Natural killer cell (primary cell): Measurements from ENCODE around the gene KCTD12. TPM values are rescaled to one million over a fixed set of nuclear protein-coding genes. Genes with fewer than 3 reads are reported as not detected.
"Not testable (repeated sequence)": the region's sequence is repeated elsewhere in the genome, so short reads cannot be mapped to it uniquely, and the experiment has no call there.

Experiments used
- ATAC-seq, 3 donors: fragments of 150-1000 bp in 2 of 3; fragments of 200-7000 bp in 1 of 3; cut with Tn5 transposase; 1 replicate in 1 of 3; 2 replicates in 2 of 3; pipeline ENCODE4 v1.10.0; 2021; ENCODE audit warnings: mild to moderate bottlenecking in 2 of 3, moderate library complexity in 2 of 3
- DNase-seq, 2 donors: peaks; one replicate each; pipeline versions ENCODE4 v3.0.0 to v3.0.0-alpha.2; 2013 to 2021; ENCODE audit warnings: mixed read lengths in 1 of 2
- H3K27ac ChIP-seq: one replicate; pipeline ENCODE4 v1.5.1; 2013; ENCODE audit warnings: mild to moderate bottlenecking, low read length
- H3K27me3 ChIP-seq: one replicate; pipeline ENCODE4 v1.6.1; 2013; ENCODE audit warnings: low read length; ENCODE audit not compliant: control insufficient read depth, insufficient read depth
- H3K36me3 ChIP-seq: one replicate; pipeline ENCODE4 v1.6.1; 2013; ENCODE audit warnings: low read length; ENCODE audit not compliant: control insufficient read depth, insufficient read depth
- H3K4me1 ChIP-seq: one replicate; pipeline ENCODE4 v1.6.1; 2013; ENCODE audit warnings: low read length; ENCODE audit not compliant: control insufficient read depth, insufficient read depth
- H3K4me3 ChIP-seq: one replicate; pipeline ENCODE4 v1.5.1; 2013; ENCODE audit warnings: low read length
- H3K9me3 ChIP-seq: one replicate; pipeline ENCODE4 v1.6.1; 2013; ENCODE audit warnings: low read length; ENCODE audit not compliant: control insufficient read depth, insufficient read depth
- H3K27ac Mint-ChIP-seq, 2 donors: one replicate each; pipeline ENCODE4 v1.8.0; 2022; ENCODE audit warnings: mild to moderate bottlenecking in 2 of 2, mixed read lengths in 2 of 2, moderate library complexity in 1 of 2
- H3K27me3 Mint-ChIP-seq, 2 donors: one replicate each; pipeline ENCODE4 v1.8.0; 2022; ENCODE audit warnings: low read depth in 2 of 2, mixed read lengths in 2 of 2
- H3K36me3 Mint-ChIP-seq: one replicate; pipeline ENCODE4 v1.8.0; 2022; ENCODE audit warnings: mixed read lengths
- H3K4me1 Mint-ChIP-seq, 2 donors: one replicate each; pipeline ENCODE4 v1.8.0; 2022; ENCODE audit warnings: mixed read lengths in 2 of 2
- H3K4me3 Mint-ChIP-seq: one replicate; pipeline ENCODE4 v1.8.0; 2022; ENCODE audit warnings: mild to moderate bottlenecking, moderate library complexity, mixed read lengths
- H3K9me3 Mint-ChIP-seq, 2 donors: one replicate each; pipeline ENCODE4 v1.8.0; 2022; ENCODE audit warnings: mixed read lengths in 2 of 2
- CTCF ChIP-seq: fragments of 200-600 bp; IDR thresholded peaks from one replicate; pipeline ENCODE4 v1.8.0; 2022; ENCODE audit warnings: antibody characterized with exemption
- WGBS: methylation state at CpG from one replicate; pipeline ENCODE4 v1.1.7; 2013; ENCODE audit warnings: missing lambda C conversion rate; ENCODE audit not compliant: insufficient coverage; 5-methylcytosine and 5-hydroxymethylcytosine counted together
- intact Hi-C: fragments of 100-400 bp; cut with micrococcal nuclease; formaldehyde crosslinking; loops from one replicate; pipeline ENCODE4 v1.14.2; 2022
- total RNA-seq, 4 donors: library from RNA; stranded (reverse); fragments of 120-200 nt in 1 of 4; gene quantifications; one replicate each; pipeline versions ENCODE4 v1.2.3 to v1.2.4, GENCODE V29; 2013 to 2022

Gene KCTD12
- total RNA-seq, 3 donors from 2014 or later (not counting 1 experiment from before 2014, with no cell fraction given) = 2.4 to 6.0 (median 4.8) TPM

DNA sequence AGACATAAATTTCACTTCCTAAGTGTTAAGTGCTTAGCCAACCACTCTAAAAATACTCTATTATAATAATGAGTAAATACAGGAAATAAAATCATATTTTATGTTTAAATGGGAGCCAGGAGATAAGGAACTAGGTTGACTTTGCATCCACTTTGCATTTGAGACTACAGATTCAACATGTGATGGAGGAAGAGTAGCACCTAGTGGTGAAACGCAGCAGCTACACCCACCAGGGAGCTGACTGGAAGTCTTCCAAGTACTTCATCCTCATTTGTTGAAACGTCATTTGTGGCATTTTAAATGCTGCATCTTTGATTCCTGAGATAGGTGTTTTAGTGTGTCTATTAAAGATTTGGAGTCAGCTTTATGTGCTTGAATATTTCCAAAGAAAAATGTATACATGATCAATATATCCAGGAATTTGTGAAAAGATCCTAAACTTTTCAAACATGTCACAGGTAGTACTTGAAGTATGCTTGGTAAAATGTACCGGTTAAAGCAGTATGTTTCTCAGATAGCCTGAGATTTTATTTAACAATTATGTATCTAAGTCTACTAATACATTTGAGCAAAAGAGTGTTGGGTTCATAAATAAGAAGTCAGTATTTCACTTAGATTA, 17.4 kb upstream of the KCTD12 start:
- Histone ChIP-seq H3K27me3 (peaks cover 19% of the 10 kb centered on the region), H3K36me3 (no peaks in the 10 kb centered on the region), H3K27ac (no peak overlapping the region), H3K9me3 (peaks cover 3% of the 10 kb centered on the region), H3K4me3 (no peak overlapping the region), H3K4me1 (no peaks in the 10 kb centered on the region)
- H3K36me3 Mint-ChIP-seq = peaks cover 13% of the 10 kb centered on the region
- intact Hi-C loops = loop anchor here (1.0 to 5.0 kb wide), 4 partner anchors 236 to 1207 kb away; no protein-coding TSS in a partner anchor
- H3K27ac Mint-ChIP-seq = no peak overlapping the region
- H3K9me3 Mint-ChIP-seq = peaks cover 2 to 5% of the 10 kb centered on the region in 2 donors
- no peaks in the 10 kb centered on the region for H3K4me1 Mint-ChIP-seq
- ATAC-seq (peak; percentile 84 to 97 (median 91)), DNase-seq (peak; percentile 37 to 82)
- WGBS = 0% methylated on average over 2 of the region's 3 CpGs
- peaks cover 32 to 75% of the 10 kb centered on the region in 2 donors for H3K27me3 Mint-ChIP-seq
- TF ChIP-seq CTCF = peak; percentile 99
- H3K4me3 Mint-ChIP-seq = no peak overlapping the region

DNA sequence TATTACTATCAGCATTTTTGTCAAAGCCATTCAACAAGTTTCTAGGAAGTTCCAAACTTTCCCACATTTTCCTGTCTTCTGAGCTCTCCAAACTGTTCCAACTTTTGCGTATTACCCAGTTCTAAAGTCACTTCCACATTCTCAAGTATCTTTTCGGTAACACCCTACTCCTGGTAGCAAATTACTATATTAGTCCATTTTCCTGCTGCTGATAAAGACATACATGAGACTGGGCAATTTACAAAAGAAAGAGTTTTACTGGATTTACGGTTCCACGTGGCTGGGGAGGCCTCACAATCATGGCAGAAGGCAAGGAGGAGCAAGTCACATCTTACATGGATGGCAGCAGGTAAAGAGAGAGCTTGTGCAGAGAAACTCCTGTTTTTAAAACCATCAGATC, 12.9 kb upstream of the KCTD12 start:
- intact Hi-C loops, H3K36me3 ChIP-seq, H3K27ac ChIP-seq, DNase-seq, H3K4me3 Mint-ChIP-seq, H3K9me3 Mint-ChIP-seq, H3K4me1 Mint-ChIP-seq, H3K27ac Mint-ChIP-seq, ATAC-seq, H3K4me3 ChIP-seq, H3K4me1 ChIP-seq, H3K9me3 ChIP-seq: not testable (repeated sequence)
- peaks cover 13% of the 10 kb centered on the region for H3K27me3 ChIP-seq
- WGBS = 95% methylated on average over 4 of the region's 4 CpGs
- Mint-ChIP-seq H3K36me3 (peaks cover 15% of the 10 kb centered on the region), H3K27me3 (peaks cover 38 to 84% of the 10 kb centered on the region in 2 donors)

DNA sequence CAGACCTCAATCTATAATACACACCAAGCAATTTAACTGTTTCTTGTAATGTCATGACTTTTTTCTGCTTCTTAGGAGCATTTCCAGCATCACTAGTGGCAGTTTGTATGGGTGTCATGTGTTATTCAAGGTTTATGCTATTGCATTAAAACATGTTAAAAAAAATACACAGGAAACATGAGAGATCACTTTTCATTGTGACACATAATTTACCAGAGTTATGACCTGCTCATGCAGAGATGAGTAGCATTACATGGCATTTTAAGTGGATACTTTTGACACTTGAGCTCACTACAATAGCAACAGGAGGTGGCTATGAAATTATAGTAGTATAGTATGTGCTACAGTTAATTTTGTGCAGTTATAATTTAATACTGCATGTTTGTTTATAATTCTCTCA, 11.0 kb upstream of the KCTD12 start:
- H3K36me3 ChIP-seq, H3K4me1 Mint-ChIP-seq, H3K4me1 ChIP-seq, intact Hi-C loops, H3K4me3 Mint-ChIP-seq, DNase-seq, H3K9me3 ChIP-seq, H3K9me3 Mint-ChIP-seq, ATAC-seq, H3K27ac ChIP-seq, H3K4me3 ChIP-seq, H3K27me3 ChIP-seq, H3K27ac Mint-ChIP-seq: not testable (repeated sequence)
- peaks cover 37 to 77% of the 10 kb centered on the region in 2 donors for H3K27me3 Mint-ChIP-seq
- H3K36me3 Mint-ChIP-seq = peaks cover 15% of the 10 kb centered on the region

- WGBS = 14% methylated on average over 2 of the region's 2 CpGs
- H3K27ac ChIP-seq = no peak overlapping the region
- H3K27me3 ChIP-seq = peaks cover 3% of the 10 kb centered on the region
- TF ChIP-seq CTCF = no peak
- H3K4me1 ChIP-seq = no peaks in the 10 kb centered on the region
- no peaks in the 10 kb centered on the region for H3K4me1 Mint-ChIP-seq
- no peak overlapping the region for H3K27ac Mint-ChIP-seq
- H3K4me3 ChIP-seq = no peak overlapping the region
- H3K36me3 ChIP-seq = no peaks in the 10 kb centered on the region
- peaks cover 3% of the 10 kb centered on the region for H3K9me3 ChIP-seq
- intact Hi-C loops = no loop called here
- no peak overlapping the region for H3K4me3 Mint-ChIP-seq
- H3K9me3 Mint-ChIP-seq = peaks cover 2 to 5% of the 10 kb centered on the region in 2 donors
- ATAC-seq (no peak), DNase-seq (peak in 1 of 2 donors; percentile 9)
- H3K36me3 Mint-ChIP-seq = peaks cover 11% of the 10 kb centered on the region
- H3K27me3 Mint-ChIP-seq = peaks cover 49 to 70% of the 10 kb centered on the region in 2 donors
Measured at GRCh38 chr13:76894401-76895110, 8.4 kb upstream of the KCTD12 start.
